ENCODE data around the gene HOXA9. TPM values are rescaled to one million over a fixed set of nuclear protein-coding genes. Genes with fewer than 3 reads are reported as not detected.

HOXA9 gene
- total and polyA plus RNA-seq, 2 of the 8 experiments (the other 6 are each of a cell fraction or from before 2014, with no cell fraction given), result not detected

GRCh38 chr7:27161721-27162560, 3.4 kb downstream of the HOXA9 start (continued):
- TF ChIP-seq CTCF (IDR thresholded peaks at IDR 0.05; ENCODE audit: control extremely low read depth in 1 of 3, insufficient read depth in 1 of 3, low read depth in 1 of 3, low read length in 3 of 3) (no peak), USF2 (IDR thresholded peaks at IDR 0.05; ENCODE audit: low read length) (no peak), E2F6 (IDR thresholded peaks at IDR 0.05) (no peak), JUND (IDR thresholded peaks at IDR 0.05; ENCODE audit: low read length) (no peak), BCL11A (IDR thresholded peaks at IDR 0.05; ENCODE audit: low read depth in 2 of 2, low read length in 2 of 2) (no peak), RAD21 (IDR thresholded peaks at IDR 0.05 in 1 of 2, conservative IDR thresholded peaks at IDR 0.05 in 1 of 2; ENCODE audit: low read depth in 2 of 2, low read length in 2 of 2) (no peak), MAX (IDR thresholded peaks at IDR 0.05) (no peak), POU5F1 (IDR thresholded peaks at IDR 0.05; ENCODE audit: low read depth, low read length) (no peak), GABPA (IDR thresholded peaks at IDR 0.05; ENCODE audit: borderline replicate concordance, insufficient read depth, low read length) (no peak), RNF2 (IDR thresholded peaks at IDR 0.05; ENCODE audit: borderline replicate concordance, low read depth, low read length, missing control alignments, poor library complexity, severe bottlenecking) (peak; percentile 93), TEAD4 (IDR thresholded peaks at IDR 0.05; ENCODE audit: low read depth, low read length) (no peak), EP300 (IDR thresholded peaks at IDR 0.05; ENCODE audit: borderline replicate concordance in 1 of 2, low read depth in 2 of 2, low read length in 2 of 2) (no peak)

Measured in H1 (cell line).